GM23248 (cell line): ENCODE data around the gene KDM4B.

Source experiments
- EZH2 ChIP-seq: fragments of 200-600 bp; sonication (generic); IDR thresholded peaks from 2 replicates; pipeline ENCODE4 v1.6.1; 2018; ENCODE audit warnings: antibody characterized with exemption, mild to moderate bottlenecking; ENCODE audit not compliant: insufficient read depth, poor library complexity, severe bottlenecking
- EZH2phosphoT487 ChIP-seq: fragments of 200-600 bp; sonication (generic); IDR thresholded peaks from 2 replicates; pipeline ENCODE4 v1.6.1; 2018; ENCODE audit warnings: antibody characterized with exemption, moderate library complexity, mild to moderate bottlenecking, low read depth; ENCODE audit not compliant: insufficient read depth

GRCh38 chr19:5177745-5178450, 209.0 kb downstream of the KDM4B start:
- TF ChIP-seq EZH2 (no peak), EZH2phosphoT487 (no peak)
